Measurements from ENCODE around the gene RHBDF2. TPM values are rescaled to one million over a fixed set of nuclear protein-coding genes. Genes with fewer than 3 reads are reported as not detected.

RHBDF2 gene
- 6.8 TPM for polyA plus RNA-seq (ENCODE audit: insufficient read length)

DNA sequence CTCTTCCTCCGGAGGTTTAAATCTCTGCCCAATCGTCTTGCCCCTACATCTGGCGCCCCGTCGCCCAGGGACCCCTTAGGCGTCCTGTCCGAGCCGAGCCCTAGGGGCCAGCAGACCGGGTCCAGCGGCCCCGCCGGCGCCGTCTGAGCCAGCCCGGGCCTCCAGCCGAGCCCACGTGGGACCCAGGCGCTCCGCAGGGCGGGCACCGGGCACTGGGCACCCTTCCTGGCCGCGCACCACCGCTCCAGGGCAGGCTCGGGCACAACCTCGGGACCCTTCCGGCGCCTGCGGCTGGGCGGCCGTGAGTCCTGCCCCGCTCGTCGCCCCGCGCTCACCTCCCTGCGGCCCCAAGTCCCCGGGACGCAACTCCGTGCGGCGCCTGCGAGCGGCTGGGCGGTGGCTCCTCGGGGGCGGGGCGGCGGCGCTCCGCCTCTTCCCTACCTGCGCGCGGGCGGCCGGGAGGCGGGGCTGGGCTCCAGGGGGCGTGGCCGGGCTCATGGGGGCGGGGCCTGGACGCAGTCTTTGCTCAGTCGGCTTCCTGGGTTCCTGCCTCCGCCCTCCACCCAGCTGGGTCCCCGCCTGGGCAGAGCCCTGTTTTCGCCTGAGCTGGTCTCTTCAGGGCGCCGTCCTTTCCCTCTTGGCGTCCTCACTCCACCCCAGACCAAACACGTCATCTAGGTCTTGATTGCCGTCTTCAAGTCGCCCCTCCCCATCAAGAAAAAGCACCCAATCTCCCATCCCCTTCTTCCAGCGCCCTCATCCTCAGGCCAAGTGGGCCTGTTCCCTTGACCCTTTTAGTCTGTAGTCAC, at the start of gene RHBDF2:
Gene RHBDF2 (minus strand): TSS at position 406 of the 809 bp plus-strand sequence. CDS start 19,899 bp downstream, outside the sequence.
- no peak for DNase-seq (ENCODE audit: low read depth)

DNA sequence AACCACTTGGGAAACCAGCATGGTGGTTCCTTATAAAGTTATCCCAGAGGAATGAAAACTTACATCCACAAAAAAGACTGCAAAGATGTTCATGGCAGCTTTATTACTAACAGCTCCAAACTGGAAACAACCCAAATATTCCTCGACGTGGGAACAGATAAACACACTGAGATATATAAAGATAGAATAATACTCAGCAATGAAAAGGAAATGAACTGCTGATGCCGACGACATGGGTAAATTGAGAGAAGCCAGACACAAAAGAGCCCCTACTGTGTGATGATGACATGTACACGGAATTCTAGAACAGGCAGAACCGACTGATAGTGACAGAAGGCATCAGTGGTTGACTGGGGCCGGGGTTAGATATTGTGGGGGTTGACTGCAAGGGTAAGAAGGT, 48.3 kb upstream of the RHBDF2 start:
- DNase-seq (ENCODE audit: low read depth), result no peak

DNA sequence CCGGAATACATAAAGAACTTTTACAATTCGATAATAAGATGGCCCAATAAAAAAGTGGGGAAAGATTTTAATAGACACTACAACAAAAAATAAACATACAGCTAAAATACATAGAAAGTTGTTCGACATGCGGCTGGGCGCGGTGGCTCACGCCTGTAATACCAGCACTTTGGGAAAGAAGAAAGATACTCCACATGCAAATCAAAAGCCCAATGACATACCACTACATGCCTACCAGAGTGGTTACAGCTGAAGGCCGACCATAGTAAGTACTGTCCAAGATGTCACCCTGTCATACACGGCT, 47.9 kb upstream of the RHBDF2 start:
- no peak for DNase-seq (ENCODE audit: low read depth)

DNA sequence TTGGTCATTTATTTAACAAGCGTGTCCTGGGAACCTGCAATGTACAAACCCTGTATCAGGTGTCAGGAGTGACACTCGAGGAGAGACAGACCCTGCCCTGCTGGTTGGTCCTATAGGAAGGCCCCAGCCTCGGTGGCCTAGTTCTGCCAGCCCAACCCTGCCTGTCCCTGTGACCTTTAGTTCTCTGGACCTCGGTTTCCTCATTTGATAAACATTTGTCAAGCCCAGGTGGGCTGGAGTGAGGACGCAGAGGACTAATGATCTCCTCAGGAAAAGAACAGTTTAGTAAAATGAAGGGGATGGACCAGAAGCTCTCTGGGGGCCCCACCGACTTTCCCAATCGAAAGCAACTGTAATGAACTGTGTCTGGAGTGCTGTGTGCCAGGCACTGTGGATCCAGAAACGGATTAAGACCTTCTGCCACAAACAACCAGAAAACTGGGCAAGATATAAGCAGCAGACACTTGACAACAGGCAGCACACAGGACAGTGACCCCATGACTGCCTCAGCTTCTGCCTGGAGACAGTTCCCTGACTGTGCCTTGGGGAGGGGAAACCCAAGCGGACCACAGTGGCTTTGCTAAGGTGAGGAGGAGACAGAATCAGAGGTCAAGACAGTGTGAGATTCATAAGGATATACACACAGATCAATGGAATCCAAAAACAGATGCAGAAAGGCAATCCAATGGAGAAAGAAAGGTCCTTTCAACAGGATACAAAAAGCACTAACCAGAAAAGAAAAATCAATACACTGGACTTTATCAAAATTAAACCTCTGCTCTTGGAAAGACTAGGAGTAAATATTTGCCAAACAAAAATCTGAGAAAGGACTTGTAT, 47.4 kb upstream of the RHBDF2 start:
- DNase-seq (ENCODE audit: low read depth), result no peak

DNA sequence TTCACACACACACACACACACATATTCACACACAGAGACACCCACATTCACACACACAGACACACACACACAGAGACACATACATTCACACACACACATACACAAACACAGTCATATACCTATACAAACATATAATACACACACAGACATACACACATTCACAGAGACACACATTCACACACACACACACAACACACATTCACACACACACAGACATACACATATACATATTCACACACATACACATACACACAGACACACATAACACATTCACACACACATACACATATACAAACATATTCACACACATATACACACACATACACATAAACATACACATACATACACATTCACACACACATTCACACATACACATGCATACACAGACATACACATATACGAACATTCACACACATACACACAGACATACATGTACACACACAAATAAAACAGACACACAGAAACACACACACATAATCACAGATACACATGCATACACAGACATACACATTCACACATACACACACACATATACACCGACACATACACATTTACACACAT, 46.5 kb upstream of the RHBDF2 start:
- DNase-seq (ENCODE audit: low read depth), result no peak

DNA sequence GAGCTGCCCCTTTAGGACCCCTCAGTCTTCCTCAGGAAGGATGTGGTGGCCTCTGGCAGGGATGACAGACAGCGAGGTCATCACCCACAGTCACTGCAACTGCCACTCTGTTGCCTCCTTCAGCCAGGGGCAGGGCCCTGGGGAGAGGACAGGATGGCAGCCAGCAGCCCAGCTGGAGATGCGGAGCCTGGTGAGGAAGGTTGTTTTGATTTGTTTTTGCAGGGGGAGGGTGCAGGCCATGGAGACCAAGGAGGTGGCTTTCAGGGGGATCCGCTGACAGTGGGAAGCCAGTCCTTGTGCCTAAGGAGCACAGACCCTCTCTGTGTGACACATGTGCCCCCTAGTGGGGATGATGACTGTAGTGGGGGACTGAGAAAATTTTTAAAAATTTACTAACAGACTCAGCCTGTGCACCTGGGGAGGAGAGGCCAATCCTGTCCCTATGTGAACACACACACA, 46.0 kb upstream of the RHBDF2 start:
- no peak for DNase-seq (ENCODE audit: low read depth)

DNA sequence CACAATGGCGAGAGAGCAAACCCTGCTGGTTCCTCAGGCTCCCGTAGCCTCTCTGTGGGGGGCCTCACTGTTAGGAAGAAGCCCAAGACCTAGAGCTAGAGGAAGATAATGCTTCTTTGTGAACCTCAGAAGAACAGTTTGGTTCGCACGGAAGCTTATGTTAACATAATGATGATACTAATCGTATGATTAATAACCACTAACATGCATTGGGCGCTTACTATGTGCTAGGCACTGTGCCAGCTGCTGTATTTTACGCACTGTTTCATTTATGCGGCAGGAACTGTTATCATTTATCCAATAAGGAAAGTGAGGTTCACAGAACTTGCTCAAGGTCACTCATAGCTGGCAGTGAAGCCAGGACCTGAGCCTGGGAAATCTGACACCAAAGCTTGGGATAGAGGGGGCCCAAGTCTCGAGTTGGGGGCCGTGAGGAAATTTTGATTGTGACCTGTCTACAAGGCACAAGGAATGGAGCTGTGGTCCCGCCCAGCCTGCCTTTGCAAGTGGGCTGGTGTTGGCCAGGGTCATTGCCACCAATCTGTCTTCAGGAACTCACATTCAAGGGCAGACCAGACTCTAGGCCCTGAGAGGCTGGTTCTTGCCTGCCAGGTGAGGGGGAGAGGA, 45.4 kb upstream of the RHBDF2 start:
- DNase-seq (ENCODE audit: low read depth), result no peak

DNA sequence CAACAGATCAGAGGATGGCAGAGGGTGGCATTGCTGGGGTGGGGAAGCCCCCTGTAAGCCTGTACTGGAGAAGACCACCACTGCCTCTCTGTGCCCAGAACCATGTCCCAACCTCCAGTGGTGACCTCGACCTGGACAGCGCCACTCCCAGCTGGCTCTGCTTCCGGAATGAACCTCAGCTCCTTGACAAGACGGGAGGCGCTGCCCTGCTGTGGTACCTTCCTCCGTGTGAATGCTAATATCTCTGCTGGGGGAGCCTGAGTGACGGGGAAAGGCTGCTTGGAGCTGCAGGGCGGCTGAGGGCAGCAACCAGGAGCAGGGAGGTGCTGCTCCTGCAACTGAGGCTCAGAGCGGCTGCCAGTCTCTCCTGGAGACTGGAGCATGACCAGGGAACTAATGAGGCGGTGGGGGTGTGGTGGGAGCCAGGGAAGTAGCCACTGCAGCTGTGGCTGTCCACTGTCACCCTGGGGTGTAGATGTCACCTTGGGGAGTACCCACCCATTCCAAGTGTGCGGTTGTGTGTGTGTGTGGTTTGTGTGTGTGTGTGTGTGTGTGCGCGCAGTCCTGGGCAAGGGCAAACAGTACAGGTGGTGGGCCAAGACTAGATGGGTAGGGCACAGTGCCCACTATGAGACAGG, 44.8 kb upstream of the RHBDF2 start:
- no peak for DNase-seq (ENCODE audit: low read depth)

DNA sequence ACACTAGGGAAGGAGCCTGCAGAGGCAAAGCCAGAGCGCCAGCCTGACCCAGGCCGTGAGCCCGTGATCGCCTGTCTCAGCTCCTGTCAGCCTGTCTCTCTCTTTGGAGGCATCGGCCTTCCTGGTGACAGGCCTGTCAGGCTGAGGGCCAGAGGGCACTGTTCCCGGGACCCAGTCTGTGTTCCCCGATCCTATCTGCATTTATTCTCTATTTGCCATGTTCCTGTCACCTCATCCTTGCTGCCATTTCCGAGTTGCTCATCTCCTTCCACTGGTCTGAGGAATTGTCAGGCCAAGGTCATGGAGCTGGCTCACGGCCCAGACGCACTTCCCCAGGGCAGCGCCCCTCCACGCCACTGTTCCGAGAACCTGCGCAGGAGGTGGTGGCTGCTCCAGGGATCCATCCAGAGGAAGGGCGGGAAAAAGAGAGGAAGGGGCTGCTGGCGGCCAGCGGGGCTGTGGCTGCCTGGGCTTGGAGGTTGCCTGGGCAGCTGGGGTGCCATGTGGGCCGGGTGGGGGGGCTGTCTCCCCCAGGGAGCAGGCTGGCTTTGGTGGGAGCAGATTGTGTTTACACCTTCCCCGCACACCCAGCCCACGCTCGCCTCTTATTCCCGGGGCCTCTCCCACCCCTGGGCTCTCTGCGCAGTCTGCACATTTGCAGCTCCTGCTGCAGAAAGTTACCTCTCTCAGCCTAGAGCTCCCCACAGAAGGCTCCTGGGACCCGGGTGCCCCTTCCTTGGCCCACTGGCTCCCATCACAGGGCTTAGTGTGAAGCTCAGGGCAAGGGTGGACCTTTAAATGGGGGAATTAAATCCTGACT, 43.5 kb upstream of the RHBDF2 start:
- no peak for DNase-seq (ENCODE audit: low read depth)

DNA sequence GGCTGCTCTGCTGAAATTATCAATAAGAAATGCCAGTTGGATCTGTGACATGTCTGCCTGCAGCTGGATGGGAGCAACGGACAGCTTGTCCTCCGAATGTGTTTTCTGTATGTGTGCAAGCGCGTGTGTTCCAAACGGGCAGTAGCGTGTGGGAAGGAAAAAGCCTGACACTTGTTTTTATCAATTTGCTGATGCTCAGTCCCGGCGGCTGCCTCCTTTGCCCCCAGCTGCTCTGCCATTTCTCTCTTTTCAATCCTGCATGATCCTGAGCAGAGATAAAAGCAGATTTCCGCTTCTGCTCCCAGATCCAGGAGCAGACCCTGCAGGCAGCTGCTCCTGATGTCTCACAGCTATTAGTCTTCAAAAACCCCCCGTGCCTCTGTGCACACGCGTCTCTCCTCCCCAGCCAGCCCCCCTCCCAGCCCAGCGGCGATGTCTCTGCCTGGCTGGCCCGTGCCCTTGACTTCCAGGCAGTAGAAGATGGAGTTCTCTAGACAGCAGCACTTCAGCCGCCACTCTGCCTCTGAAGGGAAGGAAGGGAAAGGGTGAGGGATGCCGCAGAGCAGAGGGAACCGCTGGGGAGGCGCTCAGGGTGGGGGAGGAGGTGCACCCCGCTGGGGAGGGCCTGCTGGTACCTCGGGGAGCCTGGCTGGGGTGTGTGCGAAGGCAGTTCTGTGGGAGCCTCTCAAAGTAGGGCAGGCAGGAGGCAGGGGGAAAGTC, 42.8 kb upstream of the RHBDF2 start:
- no peak for DNase-seq (ENCODE audit: low read depth)

DNA sequence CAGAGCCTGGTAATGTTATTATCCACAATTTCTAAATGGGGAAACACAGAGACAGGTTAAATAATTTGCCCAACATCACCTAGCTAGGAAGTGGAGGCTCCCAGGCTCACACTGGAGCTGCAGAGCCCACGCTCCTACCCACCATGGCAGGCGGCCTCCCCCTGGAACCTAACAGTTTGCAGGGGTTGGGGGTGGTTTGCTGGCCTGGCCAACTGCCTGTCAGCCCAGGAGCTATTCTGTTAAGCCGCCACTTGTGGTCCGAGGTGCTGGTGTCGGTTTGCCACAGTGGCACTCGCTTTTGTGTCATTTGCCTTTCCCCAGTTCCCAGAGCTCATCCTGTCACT, 42.2 kb upstream of the RHBDF2 start:
- no peak for DNase-seq (ENCODE audit: low read depth)

DNA sequence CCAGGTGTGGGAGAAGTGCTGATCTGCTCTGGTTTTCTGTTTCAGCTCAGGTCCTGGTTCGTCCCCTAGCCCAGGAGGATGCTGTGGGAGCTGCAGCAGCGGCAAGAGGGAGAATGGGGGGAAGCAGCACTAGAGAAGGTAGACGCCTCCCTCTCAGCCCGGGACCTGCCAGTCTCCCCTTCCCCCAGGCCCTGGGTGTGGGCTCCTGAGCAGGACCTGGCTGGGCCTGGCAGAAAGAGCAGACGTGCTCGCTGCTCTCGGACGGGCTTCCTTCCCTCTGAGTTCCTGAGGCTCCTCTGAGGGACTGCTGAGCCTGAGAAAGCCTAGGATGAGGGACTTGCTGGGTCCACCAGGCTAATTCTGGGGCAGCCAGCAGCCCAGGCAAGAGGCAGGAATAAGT, 41.8 kb upstream of the RHBDF2 start:
- DNase-seq (ENCODE audit: low read depth), result no peak

DNA sequence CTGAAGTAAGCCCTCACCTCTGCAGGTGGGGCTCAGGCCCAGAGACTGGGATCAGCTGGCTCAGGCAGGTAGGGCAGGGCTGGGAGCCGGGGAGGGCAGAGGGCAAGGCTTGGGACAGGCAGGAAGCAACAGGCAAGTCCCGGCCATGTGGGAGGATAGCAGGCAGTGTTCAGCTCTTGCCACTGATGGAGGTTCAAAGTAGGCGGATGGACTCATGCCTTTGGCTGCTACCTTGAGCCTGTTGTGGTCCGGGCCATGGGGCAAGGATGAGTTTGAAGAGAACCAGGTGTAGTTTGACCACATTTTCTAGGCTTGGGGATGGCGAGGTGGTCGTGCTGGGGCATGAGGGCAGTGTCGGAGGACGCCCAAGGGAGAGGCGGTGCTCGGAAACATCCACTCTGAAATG, 41.3 kb upstream of the RHBDF2 start:
- DNase-seq (ENCODE audit: low read depth), result no peak

DNA sequence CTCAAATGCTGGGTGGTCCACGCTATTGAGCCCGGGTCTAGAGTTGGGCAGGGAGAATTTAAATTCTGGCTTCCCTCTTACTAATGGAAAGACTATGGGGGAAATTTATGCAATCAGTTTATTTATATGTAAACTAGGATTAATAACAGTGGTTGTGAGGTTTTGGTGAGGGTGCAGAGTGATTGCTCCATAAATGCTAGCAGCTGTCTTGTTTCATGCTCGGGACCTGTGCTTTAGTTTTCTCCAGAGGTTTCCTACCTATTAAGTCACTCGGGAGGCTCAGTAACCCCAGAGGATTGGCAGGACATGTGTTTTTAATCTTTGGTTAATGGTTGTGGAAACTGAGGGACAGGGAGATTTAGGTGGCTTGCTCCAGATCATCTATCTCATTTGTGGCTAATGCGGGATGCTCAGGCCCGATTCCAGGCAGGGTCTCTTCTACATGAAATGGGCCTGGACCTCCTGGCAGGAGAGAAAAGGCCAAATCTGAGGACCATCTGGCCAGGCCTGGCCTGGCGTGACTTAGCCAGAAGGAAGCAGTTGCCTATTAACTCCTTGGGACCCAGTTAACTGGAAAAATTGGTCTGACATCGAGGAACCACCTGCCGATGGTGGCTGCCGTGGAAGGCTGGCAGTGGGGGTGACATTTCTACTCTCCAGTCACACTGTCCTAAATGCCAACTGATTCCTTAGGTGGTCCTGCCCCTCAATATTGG, 40.7 kb upstream of the RHBDF2 start:
- no peak for DNase-seq (ENCODE audit: low read depth)

DNA sequence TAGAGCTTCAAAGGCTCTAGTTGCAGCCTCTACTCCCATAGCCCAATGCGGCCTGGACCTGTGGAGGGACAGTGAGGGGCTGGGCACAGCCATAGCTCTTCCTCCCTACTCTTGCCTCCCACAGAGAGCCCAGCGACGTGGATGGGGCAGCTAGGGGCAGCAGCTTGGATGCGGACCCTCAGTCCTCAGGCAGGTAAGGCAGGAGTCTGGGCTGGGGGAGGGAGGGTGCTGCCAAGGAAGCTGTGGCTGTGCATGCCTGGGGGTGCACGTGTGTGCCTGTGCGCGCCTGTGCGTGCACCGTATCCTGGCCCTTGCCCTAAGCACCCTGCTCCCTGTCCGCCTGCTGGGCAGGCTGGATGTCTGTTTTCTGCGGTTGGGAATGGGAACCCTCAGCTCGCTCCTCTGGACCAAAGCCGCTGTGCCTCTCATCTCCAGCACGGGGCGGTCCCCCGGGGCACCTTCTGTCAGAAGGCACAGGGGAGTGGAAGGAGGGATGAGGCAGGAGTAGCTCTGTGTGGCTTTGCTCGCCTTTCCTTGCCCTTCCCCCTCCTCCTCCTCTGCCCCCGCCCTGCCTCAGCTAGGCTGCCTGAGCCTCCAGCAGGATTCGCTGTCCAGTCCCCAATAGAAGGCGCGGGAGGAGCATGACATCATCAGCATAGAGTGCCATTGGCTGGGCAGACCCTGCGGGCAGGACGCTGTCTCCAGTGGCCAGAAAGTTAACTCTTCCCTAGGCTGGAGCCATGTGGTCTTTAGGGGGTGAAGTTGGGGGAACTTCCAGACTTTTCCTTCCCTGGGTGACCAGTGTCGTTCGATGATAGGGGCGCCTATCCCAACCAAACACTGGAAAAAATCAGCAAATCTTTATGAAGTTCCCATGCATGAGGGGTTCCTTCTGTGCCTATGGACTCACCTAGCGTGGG, 39.4 kb upstream of the RHBDF2 start:
- peak; percentile 90 for DNase-seq (ENCODE audit: low read depth)

DNA sequence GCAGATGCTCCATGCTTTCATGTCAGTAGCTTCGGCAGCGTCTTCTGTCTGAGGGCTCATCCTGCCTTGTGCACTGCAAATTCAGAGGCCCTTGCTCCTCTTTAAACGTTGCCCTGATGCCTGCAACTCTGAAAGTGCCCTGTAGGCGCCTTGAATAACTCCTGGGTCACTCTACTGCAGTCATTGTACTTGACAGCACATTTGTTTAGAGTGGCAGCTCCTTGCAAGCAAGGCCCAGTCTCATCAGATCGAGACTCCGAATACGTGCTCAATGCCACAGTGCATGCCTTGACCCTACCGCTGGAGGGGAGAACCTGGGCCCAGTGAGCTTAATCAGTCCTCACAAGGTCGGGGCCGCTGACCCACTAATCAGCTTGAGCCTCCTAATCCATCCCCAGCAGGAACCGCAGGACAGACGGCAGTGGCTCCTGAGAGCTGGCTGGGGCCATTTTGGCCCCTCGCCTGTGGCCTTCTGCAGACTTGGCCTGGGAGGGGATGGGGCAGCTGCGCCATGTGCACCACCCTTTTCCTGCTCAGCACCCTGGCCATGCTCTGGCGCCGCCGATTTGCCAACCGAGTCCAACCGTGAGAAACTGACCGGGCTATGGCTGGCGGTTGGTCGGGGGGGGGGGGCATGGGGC, 38.5 kb upstream of the RHBDF2 start, which contains the start of gene PRCD:
Gene PRCD (plus strand): TSS at position 414 of the 641 bp plus-strand sequence. CDS start 98 bp downstream, at position 512.
- DNase-seq (ENCODE audit: low read depth), result no peak

DNA sequence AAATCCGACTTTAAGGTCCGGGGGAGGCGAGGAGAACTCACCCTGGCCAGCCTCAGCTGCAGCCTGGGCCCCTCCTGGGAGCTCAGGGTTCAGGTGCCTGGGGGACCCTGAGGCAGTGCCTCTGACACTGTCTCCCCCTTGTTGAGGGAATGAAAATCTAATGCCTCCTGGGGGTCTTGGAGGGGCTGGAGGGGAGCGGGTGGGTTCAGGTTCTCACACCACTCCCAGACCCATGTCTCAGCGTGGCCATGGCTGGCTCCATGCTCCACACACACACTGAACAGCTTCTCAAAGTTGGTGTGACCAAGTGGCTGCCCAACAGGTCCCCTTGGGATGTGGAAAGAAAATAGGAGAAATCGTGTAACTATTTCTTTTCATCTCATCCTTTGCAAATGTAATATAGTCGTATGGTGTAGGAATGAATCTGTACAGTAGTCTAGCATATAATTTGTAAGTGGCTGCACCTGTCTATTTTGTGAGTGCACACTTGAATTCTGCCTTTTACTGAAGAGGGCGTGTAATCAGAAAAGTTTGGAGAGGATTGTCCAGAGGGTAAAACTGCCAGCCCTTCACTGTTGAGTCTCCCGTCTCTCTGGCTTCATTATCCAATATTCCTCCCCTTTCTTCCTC, 37.8 kb upstream of the RHBDF2 start:
- DNase-seq (ENCODE audit: low read depth), result no peak

All from forelimb muscle (tissue), 1 donor.